H9 (cell line): ENCODE measurements around the gene DUSP15. TPM values are rescaled to one million over a fixed set of nuclear protein-coding genes. Genes with fewer than 3 reads are reported as not detected.

ENCODE experiments used
- DNase-seq: peaks from one replicate; pipeline ENCODE4 v3.0.0-alpha.2; 2017
- H2AFZ ChIP-seq: one replicate; pipeline ENCODE4 v1.6.1; 2013; ENCODE audit warnings: mild to moderate bottlenecking, low read length, control low read depth, moderate library complexity
- H2AK5ac ChIP-seq: 2 replicates; pipeline ENCODE4 v1.6.1; 2013; ENCODE audit warnings: low read length, control low read depth, mixed read lengths; ENCODE audit not compliant: insufficient read length
- H2BK120ac ChIP-seq: one replicate; pipeline ENCODE4 v1.6.1; 2013; ENCODE audit warnings: low read depth, mild to moderate bottlenecking, low read length, control low read depth, inconsistent platforms; ENCODE audit not compliant: poor library complexity, severe bottlenecking
- H2BK12ac ChIP-seq: 2 replicates; pipeline ENCODE4 v1.6.1; 2013; ENCODE audit warnings: low read length, control low read depth, mixed read lengths, low read depth; ENCODE audit not compliant: insufficient read length
- H2BK15ac ChIP-seq: 2 replicates; pipeline ENCODE4 v1.6.1; 2013; ENCODE audit warnings: low read depth, low read length, control low read depth
- H2BK20ac ChIP-seq: one replicate; pipeline ENCODE4 v1.6.1; 2013; ENCODE audit warnings: low read depth, mild to moderate bottlenecking, low read length, control low read depth, inconsistent platforms; ENCODE audit not compliant: poor library complexity, severe bottlenecking
- H2BK5ac ChIP-seq: 2 replicates; pipeline ENCODE4 v1.6.1; 2013; ENCODE audit warnings: low read length, control low read depth, mixed read lengths; ENCODE audit not compliant: insufficient read length
- H3K14ac ChIP-seq: 2 replicates; pipeline ENCODE4 v1.6.1; 2013; ENCODE audit warnings: low read length, control low read depth; ENCODE audit not compliant: insufficient read depth
- H3K18ac ChIP-seq: 2 replicates; pipeline ENCODE4 v1.6.1; 2013; ENCODE audit warnings: low read depth, mild to moderate bottlenecking, mixed read lengths, low read length, control low read depth; ENCODE audit not compliant: insufficient read length
- H3K23ac ChIP-seq: 2 replicates; pipeline ENCODE4 v1.6.1; 2013; ENCODE audit warnings: low read length, control low read depth, mixed read lengths, low read depth; ENCODE audit not compliant: insufficient read length
- H3K23me2 ChIP-seq: 2 replicates; pipeline ENCODE4 v1.6.1; 2013; ENCODE audit warnings: low read depth, mild to moderate bottlenecking, mixed read lengths, low read length, control low read depth; ENCODE audit not compliant: insufficient read length, poor library complexity, severe bottlenecking
- H3K27ac ChIP-seq: 2 replicates; pipeline ENCODE4 v1.5.1; 2013; ENCODE audit warnings: low read length, control low read depth, mixed read lengths, low read depth; ENCODE audit not compliant: insufficient read length
- H3K27me3 ChIP-seq: 2 replicates; pipeline ENCODE4 v1.6.1; 2013; ENCODE audit warnings: low read length, control low read depth, inconsistent platforms; ENCODE audit not compliant: insufficient read depth
- H3K4ac ChIP-seq: 2 replicates; pipeline ENCODE4 v1.6.1; 2013; ENCODE audit warnings: low read depth, mild to moderate bottlenecking, control low read depth, inconsistent platforms, low read length, moderate library complexity
- H3K4me1 ChIP-seq: 2 replicates; pipeline ENCODE4 v1.6.1; 2013; ENCODE audit warnings: low read length, control low read depth, inconsistent platforms; ENCODE audit not compliant: insufficient read depth
- H3K4me2 ChIP-seq: 2 replicates; pipeline ENCODE4 v1.6.1; 2013; ENCODE audit warnings: low read length, control low read depth, mixed read lengths; ENCODE audit not compliant: insufficient read length, insufficient read depth
- H3K56ac ChIP-seq: 2 replicates; pipeline ENCODE4 v1.6.1; 2013; ENCODE audit warnings: low read depth, mild to moderate bottlenecking, mixed read lengths, low read length, control low read depth; ENCODE audit not compliant: insufficient read length
- H3K79me1 ChIP-seq: 2 replicates; pipeline ENCODE4 v1.6.1; 2013; ENCODE audit warnings: low read depth, mild to moderate bottlenecking, moderate library complexity, low read length, control low read depth, inconsistent platforms; ENCODE audit not compliant: insufficient read depth, poor library complexity, severe bottlenecking
- H3K79me2 ChIP-seq: 2 replicates; pipeline ENCODE4 v1.6.1; 2013; ENCODE audit warnings: low read length, control low read depth, inconsistent platforms; ENCODE audit not compliant: insufficient read depth
- H3K9ac ChIP-seq: 2 replicates; pipeline ENCODE4 v1.6.1; 2013; ENCODE audit warnings: low read length, control low read depth, mixed read lengths; ENCODE audit not compliant: insufficient read length; ENCODE audit errors: extremely low read depth
- H3K9me3 ChIP-seq: one replicate; pipeline ENCODE4 v1.6.1; 2013; ENCODE audit warnings: low read depth, low read length, inconsistent platforms; ENCODE audit not compliant: control insufficient read depth
- H3T11ph ChIP-seq: one replicate; pipeline ENCODE4 v1.6.1; 2013; ENCODE audit warnings: mild to moderate bottlenecking, low read length, control low read depth, inconsistent platforms
- H4K20me1 ChIP-seq: one replicate; pipeline ENCODE4 v1.6.1; 2013; ENCODE audit not compliant: control insufficient read depth, insufficient read length, insufficient read depth
- H4K5ac ChIP-seq: 2 replicates; pipeline ENCODE4 v1.6.1; 2013; ENCODE audit warnings: low read depth, mild to moderate bottlenecking, mixed read lengths, low read length, control low read depth; ENCODE audit not compliant: insufficient read length
- H4K8ac ChIP-seq: replicated peaks from 2 replicates; pipeline ENCODE4 v1.6.1; 2013; ENCODE audit warnings: low read length, control low read depth, mixed read lengths, low read depth; ENCODE audit not compliant: insufficient read length
- H4K91ac ChIP-seq: 2 replicates; pipeline ENCODE4 v1.6.1; 2013; ENCODE audit warnings: low read depth, mild to moderate bottlenecking, moderate library complexity, mixed read lengths, low read length, control low read depth; ENCODE audit not compliant: insufficient read length
- H3K27ac Mint-ChIP-seq, 3 experiments: 2 replicates in 2 of 3; 3 replicates in 1 of 3; pipeline ENCODE4 v1.8.0; 2020 to 2021; ENCODE audit warnings: mixed read lengths in 3 of 3, mild to moderate bottlenecking in 1 of 3, moderate library complexity in 1 of 3
- H3K27me3 Mint-ChIP-seq: 2 replicates; pipeline ENCODE4 v1.8.0; 2021; ENCODE audit warnings: low read depth, mild to moderate bottlenecking, moderate library complexity, mixed read lengths
- H3K36me3 Mint-ChIP-seq, 3 experiments: 2 replicates in 2 of 3; 3 replicates in 1 of 3; pipeline ENCODE4 v1.8.0; 2020 to 2021; ENCODE audit warnings: low read depth in 3 of 3, mixed read lengths in 3 of 3; ENCODE audit not compliant: insufficient read depth in 1 of 3
- H3K4me1 Mint-ChIP-seq, 2 experiments: 2 replicates each; pipeline ENCODE4 v1.8.0; 2020; ENCODE audit warnings: mixed read lengths in 2 of 2
- H3K4me3 Mint-ChIP-seq, 2 experiments: 2 replicates in 1 of 2; 3 replicates in 1 of 2; pipeline ENCODE4 v1.8.0; 2020 to 2021; ENCODE audit warnings: mild to moderate bottlenecking in 2 of 2, mixed read lengths in 2 of 2, moderate library complexity in 1 of 2
- H3K9me3 Mint-ChIP-seq, 2 experiments: 2 replicates in 1 of 2; 3 replicates in 1 of 2; pipeline ENCODE4 v1.8.0; 2020; ENCODE audit warnings: mild to moderate bottlenecking in 2 of 2, mixed read lengths in 2 of 2, moderate library complexity in 1 of 2
- WGBS: extraction: QIAGEN DNeasy Blood & Tissue Kit; methylation state at CpG from one replicate; pipeline ENCODE4 v1.1.7; 2013; ENCODE audit warnings: missing lambda C conversion rate, low lambda C conversion rate, mixed read lengths; ENCODE audit not compliant: insufficient read length; ENCODE audit errors: extremely low coverage; 5-methylcytosine and 5-hydroxymethylcytosine counted together
- total RNA-seq: library from RNA; stranded (reverse); gene quantifications from 2 replicates; pipeline ENCODE4 v1.2.1, GENCODE V29; 2021
- TF ChIP-seq, protein P1 (sequence below): fragments of 200-600 bp; sonication (generic); conservative IDR thresholded peaks from 3 replicates; pipeline ENCODE4 v1.8.0; 2021; ENCODE audit warnings: antibody characterized with exemption, mild to moderate bottlenecking

The DUSP15 gene
- total RNA-seq, 1 experiment from 2014 or later, result 5.6 TPM

- Histone ChIP-seq H3K9ac (no peak overlapping the region), H3K79me2 (no peaks in the 10 kb centered on the region), H3K4ac (no peak overlapping the region), H4K20me1 (no peaks in the 10 kb centered on the region), H3K79me1 (no peaks in the 10 kb centered on the region), H3K4me1 (peaks cover 5% of the 10 kb centered on the region; the same call in 1 of the 2 replicates), H3K4me2 (peak overlapping the region; percentile 53), H3K14ac (no peak overlapping the region), H3K9me3 (no peaks in the 10 kb centered on the region), H3K18ac (no peak overlapping the region), H2AFZ (no peak overlapping the region), H3K56ac (no peak overlapping the region), H4K8ac (no peak overlapping the region), H3T11ph (no peak overlapping the region), H2BK20ac (no peak overlapping the region), H2BK120ac (no peak overlapping the region), H2AK5ac (no peak overlapping the region), H3K23me2 (peaks cover 13% of the 10 kb centered on the region), H3K27me3 (no peaks in the 10 kb centered on the region), H4K91ac (no peak overlapping the region), H3K27ac (no peak overlapping the region), H2BK15ac (no peak overlapping the region), H4K5ac (no peak overlapping the region), H3K23ac (no peak overlapping the region), H2BK5ac (no peak overlapping the region), H2BK12ac (no peak overlapping the region)
- Mint-ChIP-seq H3K27ac (no peak overlapping the region), H3K27me3 (peaks cover 15% of the 10 kb centered on the region), H3K36me3 (no peaks in the 10 kb centered on the region; a peak in 1 of 7 replicates), H3K4me1 (peaks cover 29 to 30% of the 10 kb centered on the region in 2 experiments), H3K9me3 (no peaks in the 10 kb centered on the region), H3K4me3 (peak overlapping the region; percentile 84 to 85; a peak in 4 of 5 replicates)
- TF ChIP-seq, protein P1, sequence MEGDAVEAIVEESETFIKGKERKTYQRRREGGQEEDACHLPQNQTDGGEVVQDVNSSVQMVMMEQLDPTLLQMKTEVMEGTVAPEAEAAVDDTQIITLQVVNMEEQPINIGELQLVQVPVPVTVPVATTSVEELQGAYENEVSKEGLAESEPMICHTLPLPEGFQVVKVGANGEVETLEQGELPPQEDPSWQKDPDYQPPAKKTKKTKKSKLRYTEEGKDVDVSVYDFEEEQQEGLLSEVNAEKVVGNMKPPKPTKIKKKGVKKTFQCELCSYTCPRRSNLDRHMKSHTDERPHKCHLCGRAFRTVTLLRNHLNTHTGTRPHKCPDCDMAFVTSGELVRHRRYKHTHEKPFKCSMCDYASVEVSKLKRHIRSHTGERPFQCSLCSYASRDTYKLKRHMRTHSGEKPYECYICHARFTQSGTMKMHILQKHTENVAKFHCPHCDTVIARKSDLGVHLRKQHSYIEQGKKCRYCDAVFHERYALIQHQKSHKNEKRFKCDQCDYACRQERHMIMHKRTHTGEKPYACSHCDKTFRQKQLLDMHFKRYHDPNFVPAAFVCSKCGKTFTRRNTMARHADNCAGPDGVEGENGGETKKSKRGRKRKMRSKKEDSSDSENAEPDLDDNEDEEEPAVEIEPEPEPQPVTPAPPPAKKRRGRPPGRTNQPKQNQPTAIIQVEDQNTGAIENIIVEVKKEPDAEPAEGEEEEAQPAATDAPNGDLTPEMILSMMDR, result no peak
- no CpG with 5 or more reads among the region's 7 CpGs for WGBS
- no peak for DNase-seq
Observed at GRCh38 chr20:31859998-31860380, 10.3 kb downstream of the DUSP15 start.
